GM18508 (cell line): ENCODE results near the gene TESK1.
"Not testable (repeated sequence)": the region's sequence is repeated elsewhere in the genome, so short reads cannot be mapped to it uniquely, and the experiment has no call there.

Experiments
- ATAC-seq: cut with Tn5 transposase; IDR thresholded peaks from one replicate; pipeline ENCODE4 v1.9.1; 2021; ENCODE audit warnings: moderate number of reproducible peaks; ENCODE audit not compliant: insufficient read depth, unreplicated experiment

TESK1 gene

DNA sequence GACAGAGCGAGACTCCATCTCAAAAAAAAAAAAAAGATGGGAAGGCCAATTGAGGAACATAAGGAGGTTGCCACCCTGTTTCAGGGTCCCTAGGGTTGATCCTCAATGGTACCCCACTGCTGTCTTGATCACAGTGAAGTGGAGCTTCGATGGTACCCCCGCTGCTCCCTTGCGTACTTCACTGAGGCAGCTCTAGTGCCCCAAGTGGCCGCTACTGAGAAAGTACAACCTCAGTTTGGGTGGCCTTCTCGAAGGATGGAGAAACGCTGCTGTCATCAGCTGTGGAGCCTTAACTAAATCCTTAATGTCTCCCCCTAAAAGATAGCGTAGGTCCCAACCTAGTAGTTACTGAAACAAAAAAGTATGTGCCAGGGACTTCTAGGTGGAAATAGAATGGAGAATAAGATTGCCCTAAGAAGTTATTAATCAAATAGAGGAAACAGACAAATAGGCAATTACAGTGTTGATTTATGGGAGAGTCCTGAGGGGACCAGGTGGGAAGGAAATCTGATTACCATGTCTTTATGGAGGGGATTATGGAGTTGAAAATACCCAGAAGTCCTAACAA, 6.3 kb downstream of the TESK1 start:
- no peak for ATAC-seq

DNA sequence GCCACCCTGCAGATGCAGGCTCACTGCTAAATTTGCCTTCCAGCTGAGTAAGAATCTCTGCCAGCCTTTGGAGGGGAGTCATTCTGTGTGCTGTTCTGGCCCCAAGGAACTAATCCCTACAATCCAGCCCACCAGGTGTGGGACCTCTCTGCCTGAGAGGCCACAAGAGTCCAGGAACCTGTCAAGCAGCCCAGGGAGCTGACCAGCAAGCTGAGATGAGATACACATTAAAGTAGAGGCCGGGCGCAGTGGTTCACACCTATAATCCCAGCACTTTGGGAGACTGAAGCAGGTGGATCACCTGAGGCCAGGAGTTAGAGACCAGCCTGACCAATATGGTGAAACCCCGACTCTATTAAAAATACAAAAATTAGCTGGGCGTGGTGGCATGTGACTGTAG, 7.0 kb downstream of the TESK1 start:
- not testable (repeated sequence) for ATAC-seq

- ATAC-seq = no peak
These were observed 7.8 kb downstream of the TESK1 start for GRCh38 chr9:35612843-35613242.

GRCh38 chr9:35615981-35616680, 11.1 kb downstream of the TESK1 start:
- ATAC-seq = no peak

- ATAC-seq = no peak
These were observed 11.8 kb downstream of the TESK1 start for GRCh38 chr9:35616681-35617459.

DNA sequence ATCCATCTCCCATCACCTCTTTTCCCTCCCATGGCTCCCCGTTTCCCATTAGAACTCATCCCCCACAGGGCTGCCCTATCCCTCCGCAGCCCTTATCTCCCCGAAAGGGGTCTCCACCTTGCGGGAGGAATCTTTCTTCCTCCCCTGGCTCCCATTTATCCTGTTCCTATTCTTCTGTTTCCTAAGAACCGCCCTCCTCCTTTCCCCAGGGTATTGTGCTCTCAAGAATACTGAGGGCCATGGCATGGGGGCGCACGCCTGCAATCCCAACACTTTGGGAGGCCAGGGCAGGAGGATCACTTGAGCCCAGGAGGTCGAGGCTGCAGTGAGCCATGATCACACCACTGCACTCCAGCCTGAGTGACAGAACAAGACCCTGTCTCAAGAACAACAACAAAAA, 12.5 kb downstream of the TESK1 start:
- ATAC-seq = no peak

- ATAC-seq = no peak
These were observed 13.3 kb downstream of the TESK1 start, which contains the start of gene CD72 for GRCh38 chr9:35618325-35618727. Gene CD72 (minus strand): TSS chr9:35618413. CDS start chr9:35618303, 110 bp downstream.

- no peak for ATAC-seq
These were observed 14.1 kb downstream of the TESK1 start for GRCh38 chr9:35618854-35619799.

GRCh38 chr9:35619800-35620158, 14.7 kb downstream of the TESK1 start:
- no peak for ATAC-seq

DNA sequence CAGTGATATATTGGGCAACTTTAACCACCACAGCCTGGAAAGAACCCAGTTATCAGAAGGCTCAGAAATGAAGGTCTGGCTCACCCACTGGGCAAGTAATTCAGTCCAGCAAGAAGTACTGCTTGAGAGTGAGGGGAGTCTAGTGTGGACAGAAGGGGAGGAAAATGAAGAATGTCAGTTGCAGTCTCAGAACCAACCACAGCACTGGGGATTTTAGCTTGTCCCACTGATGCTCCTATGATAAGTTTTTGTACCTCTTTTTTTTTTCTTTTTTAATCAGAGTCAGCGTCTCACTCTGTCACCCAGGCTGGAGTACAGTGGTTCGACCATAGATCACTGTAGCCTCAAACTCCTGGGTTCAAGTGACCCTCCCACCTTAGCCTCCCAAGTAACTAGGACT, 22.5 kb downstream of the TESK1 start:
- no peak for ATAC-seq

DNA sequence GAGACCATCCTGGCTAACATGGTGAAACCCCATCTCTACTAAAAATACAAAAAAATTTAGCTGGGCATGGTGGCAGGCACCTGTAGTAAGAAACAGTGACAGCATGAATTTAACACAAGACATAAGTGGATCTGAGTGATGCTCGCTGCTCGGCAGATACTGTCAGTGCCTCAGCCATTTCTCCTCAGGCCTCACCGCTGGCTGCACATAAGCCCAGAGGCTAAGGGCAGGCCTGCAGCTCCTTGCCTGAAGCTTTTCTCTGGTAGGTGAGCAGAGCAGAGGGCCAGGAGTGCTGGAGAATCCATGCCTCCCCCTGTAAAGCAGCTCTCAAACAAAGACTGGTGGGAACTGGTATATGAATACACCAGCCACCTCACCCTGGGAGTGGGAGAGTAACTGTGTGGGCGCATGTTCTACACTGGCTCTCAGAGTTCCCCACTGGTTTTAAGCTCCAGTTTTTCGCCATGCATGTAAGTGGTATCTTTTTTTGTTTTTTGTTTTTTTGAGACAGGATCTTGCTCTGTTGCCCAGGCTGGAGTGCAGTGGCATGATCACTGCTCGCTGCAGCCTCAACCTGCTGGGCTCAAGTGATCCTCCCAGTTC, 23.4 kb downstream of the TESK1 start:
- ATAC-seq = no peak

DNA sequence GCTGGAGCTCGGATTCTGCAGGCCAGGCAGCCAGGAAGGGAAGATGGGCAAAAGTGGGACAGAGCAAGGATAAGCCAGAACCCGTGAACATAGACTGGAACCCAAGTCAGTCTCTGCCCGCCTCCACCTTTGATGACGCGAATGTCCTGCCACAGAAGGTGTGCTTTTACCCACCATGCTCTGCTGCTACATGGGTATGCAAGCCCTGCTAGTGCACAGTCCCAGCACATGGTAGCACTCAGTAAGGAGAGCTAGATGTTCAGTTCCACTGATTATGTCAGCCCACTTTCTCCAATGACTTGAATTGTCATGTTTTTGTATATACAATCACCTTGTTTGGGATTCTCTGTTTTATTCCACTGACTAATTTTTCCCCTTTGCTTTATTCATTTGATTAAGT, 24.5 kb downstream of the TESK1 start:
- ATAC-seq = no peak

DNA sequence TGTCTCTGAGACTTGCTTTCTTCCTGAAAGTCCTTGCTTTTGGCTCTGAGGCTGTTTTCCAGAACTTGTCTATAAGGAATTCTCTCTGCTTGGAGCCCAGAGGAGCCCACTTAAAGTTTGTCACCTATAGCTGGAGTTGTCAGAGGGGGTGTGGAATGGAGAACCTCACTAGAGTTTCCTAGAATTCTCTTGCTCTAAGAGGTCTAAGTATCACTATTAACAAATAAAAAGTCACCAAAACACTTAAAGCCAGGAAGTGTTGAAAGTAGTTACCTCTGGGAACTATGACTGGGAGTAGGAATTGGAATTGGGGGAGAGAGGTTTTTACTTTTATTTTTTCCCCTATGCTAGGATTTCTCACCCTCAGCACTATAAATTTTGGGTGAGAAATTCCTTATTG, 30.7 kb downstream of the TESK1 start:
- ATAC-seq = no peak

GRCh38 chr9:35636135-35636876, 31.2 kb downstream of the TESK1 start:
- ATAC-seq = no peak

DNA sequence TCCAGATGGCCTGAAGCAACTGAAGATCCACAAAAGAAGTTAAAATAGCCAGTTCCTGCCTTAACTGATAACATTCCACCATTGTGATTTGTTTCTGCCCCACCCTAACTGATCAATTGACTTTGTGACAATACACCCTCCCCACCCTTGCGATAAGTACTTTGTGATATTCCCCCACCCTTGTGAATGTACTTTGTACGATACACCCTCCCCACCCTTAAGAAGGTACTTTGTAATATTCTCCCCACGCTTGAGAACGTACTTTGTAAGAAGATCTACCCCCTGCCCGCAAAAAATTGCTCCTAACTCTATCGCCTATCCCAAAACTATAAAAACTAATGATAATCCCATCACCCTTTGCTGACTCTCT, 31.8 kb downstream of the TESK1 start:
- ATAC-seq = not testable (repeated sequence)

DNA sequence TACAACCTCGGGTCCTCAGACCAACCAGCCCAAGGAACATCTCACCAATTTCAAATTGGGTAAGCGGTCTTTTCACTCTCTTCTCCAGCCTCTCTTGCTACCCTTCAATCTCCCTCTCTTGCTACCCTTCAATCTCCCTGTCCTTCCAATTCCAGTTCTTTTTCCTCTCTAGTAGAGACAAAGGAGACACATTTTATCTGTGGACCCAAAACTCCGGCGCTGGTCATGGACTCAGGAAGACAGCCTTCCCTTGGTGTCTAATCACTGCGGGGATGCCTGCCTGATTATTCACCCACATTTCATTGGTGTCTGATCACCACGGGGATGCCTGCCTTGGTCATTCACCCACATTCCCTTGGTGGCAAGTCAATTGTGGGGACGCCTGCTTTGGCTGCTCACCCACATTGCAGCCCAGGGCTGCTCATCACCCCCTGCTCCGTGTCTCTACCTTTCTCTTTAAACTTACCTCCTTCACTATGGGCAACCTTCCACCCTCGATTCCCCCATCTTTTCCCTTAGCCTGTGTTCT, 32.4 kb downstream of the TESK1 start:
- not testable (repeated sequence) for ATAC-seq

- ATAC-seq = not testable (repeated sequence)
These were observed 33.7 kb downstream of the TESK1 start for GRCh38 chr9:35638751-35639150.

- not testable (repeated sequence) for ATAC-seq
These were observed 34.2 kb downstream of the TESK1 start for GRCh38 chr9:35639225-35639624.

DNA sequence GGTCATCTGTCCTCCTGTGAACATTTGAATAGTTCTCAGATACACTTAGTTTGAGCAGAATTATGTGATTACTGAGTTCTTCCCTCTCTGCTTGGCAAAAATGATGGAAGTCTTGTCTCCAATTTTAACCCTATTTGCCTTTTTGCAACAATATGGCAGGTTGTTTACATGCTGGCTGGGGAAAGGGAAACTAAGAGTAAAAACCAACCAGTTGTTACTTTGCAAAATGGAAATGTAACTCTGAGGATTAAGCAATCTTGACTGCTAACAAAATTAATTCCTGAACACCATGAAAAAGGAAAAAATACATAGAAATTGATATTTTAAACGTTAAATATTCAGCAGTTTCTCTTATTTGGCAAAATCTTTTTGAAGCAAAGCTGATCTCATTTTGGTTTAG, 34.6 kb downstream of the TESK1 start:
- no peak for ATAC-seq
